ENCODE results near the gene MCTS1.

GRCh38 chrX:120614816-120615215 is 10.9 kb downstream of the MCTS1 start:
- TF ChIP-seq POLR2AphosphoS5 (IDR thresholded peaks at IDR 0.05; ENCODE audit: insufficient read depth in 1 of 2, low read depth in 1 of 2) (no peak), CTCF (IDR thresholded peaks at IDR 0.05) (no peak)

Data from vagina (tissue), 2 donors.